ENCODE measurements around the gene MELTF. TPM values are rescaled to one million over a fixed set of nuclear protein-coding genes. Genes with fewer than 3 reads are reported as not detected.

MELTF gene
- total RNA-seq, 4 donors from 2014 or later: 0.77 to 18.0 (median 6.3) TPM

GRCh38 chr3:197000211-197000610, 29.4 kb downstream of the MELTF start:
- Histone ChIP-seq H3K9me3 (no peaks in the 10 kb centered on the region), H3K27ac (no peak overlapping the region), H3K4me3 (no peak overlapping the region), H3K36me3 (no peaks in the 10 kb centered on the region), H3K4me1 (no peaks in the 10 kb centered on the region), H3K27me3 (no peaks in the 10 kb centered on the region)
- DNase-seq: no peak
- TF ChIP-seq POLR2A (IDR thresholded peaks at IDR 0.05) (no peak), CTCF (IDR thresholded peaks at IDR 0.05) (no peak)
- intact Hi-C loops (cut with DNase I; ENCODE audit: low total_unique reads): loop anchor here (10.0 kb wide), 1 partner anchor 185 kb away; no protein-coding TSS in a partner anchor

- H3K4me1 ChIP-seq: no peaks in the 10 kb centered on the region
- H3K27ac ChIP-seq: no peak overlapping the region
- H3K27me3 ChIP-seq: no peaks in the 10 kb centered on the region
- no peaks in the 10 kb centered on the region for H3K9me3 ChIP-seq
- DNase-seq: no peak
- intact Hi-C loops (cut with DNase I; ENCODE audit: low total_unique reads): no loop called here
- H3K36me3 ChIP-seq: no peaks in the 10 kb centered on the region
- TF ChIP-seq POLR2A (IDR thresholded peaks at IDR 0.05) (no peak), CTCF (IDR thresholded peaks at IDR 0.05) (no peak)
- H3K4me3 ChIP-seq: no peak overlapping the region
Observed at GRCh38 chr3:196998966-196999760, 30.5 kb downstream of the MELTF start.

GRCh38 chr3:196997311-196997710, 32.3 kb downstream of the MELTF start:
- no peaks in the 10 kb centered on the region for H3K4me1 ChIP-seq
- intact Hi-C loops (cut with DNase I; ENCODE audit: low total_unique reads): no loop called here
- no peaks in the 10 kb centered on the region for H3K27me3 ChIP-seq
- no peak overlapping the region for H3K4me3 ChIP-seq
- H3K9me3 ChIP-seq: no peaks in the 10 kb centered on the region
- TF ChIP-seq CTCF (IDR thresholded peaks at IDR 0.05): no peak
- DNase-seq: no peak
- no peaks in the 10 kb centered on the region for H3K36me3 ChIP-seq
- no peak overlapping the region for H3K27ac ChIP-seq

GRCh38 chr3:196996454-196997265, 33.0 kb downstream of the MELTF start:
- no peaks in the 10 kb centered on the region for H3K27me3 ChIP-seq
- no peaks in the 10 kb centered on the region for H3K4me1 ChIP-seq
- TF ChIP-seq POLR2A (IDR thresholded peaks at IDR 0.05) (no peak), CTCF (IDR thresholded peaks at IDR 0.05) (no peak)
- H3K36me3 ChIP-seq: no peaks in the 10 kb centered on the region
- H3K27ac ChIP-seq: no peak overlapping the region
- no peaks in the 10 kb centered on the region for H3K9me3 ChIP-seq
- DNase-seq: no peak
- intact Hi-C loops (cut with DNase I; ENCODE audit: low total_unique reads): no loop called here
- H3K4me3 ChIP-seq: no peak overlapping the region

Measured in uterus (tissue), 4 donors.